HAP-1 (cell line): ENCODE results near the gene DMTF1.

ENCODE experiments used
- DNase-seq, 2 experiments: peaks; one replicate each; pipeline ENCODE4 v3.0.0-alpha.2; 2016 to 2020; ENCODE audit warnings: low spot score in 2 of 2
- H3K27me3 ChIP-seq: fragments of 250-450 bp; sonication (Bioruptor Pico); 2 replicates; pipeline ENCODE4 v1.5.1; 2020; ENCODE audit warnings: low read depth, mild to moderate bottlenecking, moderate library complexity
- H3K36me3 ChIP-seq: fragments of 250-450 bp; sonication (Bioruptor Pico); replicated peaks from 2 replicates; pipeline ENCODE4 v1.5.1; 2020; ENCODE audit warnings: mild to moderate bottlenecking
- H3K4me1 ChIP-seq: fragments of 250-450 bp; sonication (Bioruptor Pico); 2 replicates; pipeline ENCODE4 v1.5.1; 2020; ENCODE audit warnings: mild to moderate bottlenecking
- H3K4me3 ChIP-seq: fragments of 250-450 bp; sonication (Bioruptor Pico); 2 replicates; pipeline ENCODE4 v1.5.1; 2020; ENCODE audit warnings: mild to moderate bottlenecking, moderate library complexity
- H3K9me3 ChIP-seq: fragments of 250-450 bp; sonication (Bioruptor Pico); 2 replicates; pipeline ENCODE4 v1.5.1; 2020; ENCODE audit warnings: mild to moderate bottlenecking, moderate library complexity
- in situ Hi-C: fragments of 300-500 bp; cut with MboI; formaldehyde crosslinking; loops from 3 replicates; pipeline ENCODE4 v1.14.3; 2020; ENCODE audit warnings: low sequenced_read_pairs, inconsistent platforms, mixed read lengths

The DMTF1 gene

DNA sequence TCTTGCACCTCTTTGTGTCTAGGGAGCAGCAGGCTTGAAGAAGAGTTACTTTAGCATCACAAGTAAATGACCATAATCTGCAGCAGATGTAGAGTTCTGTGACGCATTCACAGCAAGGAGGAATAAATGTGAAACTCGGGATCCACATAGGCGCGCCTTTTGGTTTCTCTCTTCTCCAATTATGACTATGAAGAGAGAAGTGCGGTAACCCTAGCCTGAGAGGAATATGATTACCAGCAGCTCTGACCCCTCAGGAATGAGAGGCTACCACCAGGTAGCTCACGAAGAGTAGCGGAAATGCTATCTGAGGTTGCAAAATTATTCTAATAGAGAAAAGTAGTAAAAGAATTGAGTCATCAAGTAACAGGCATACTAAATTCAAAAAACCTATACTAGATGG is 25.2 kb upstream of the DMTF1 start:
- in situ Hi-C loops = loop anchor here (25.0 kb wide), 1 partner anchor 190 kb away; no protein-coding TSS in a partner anchor

DNA sequence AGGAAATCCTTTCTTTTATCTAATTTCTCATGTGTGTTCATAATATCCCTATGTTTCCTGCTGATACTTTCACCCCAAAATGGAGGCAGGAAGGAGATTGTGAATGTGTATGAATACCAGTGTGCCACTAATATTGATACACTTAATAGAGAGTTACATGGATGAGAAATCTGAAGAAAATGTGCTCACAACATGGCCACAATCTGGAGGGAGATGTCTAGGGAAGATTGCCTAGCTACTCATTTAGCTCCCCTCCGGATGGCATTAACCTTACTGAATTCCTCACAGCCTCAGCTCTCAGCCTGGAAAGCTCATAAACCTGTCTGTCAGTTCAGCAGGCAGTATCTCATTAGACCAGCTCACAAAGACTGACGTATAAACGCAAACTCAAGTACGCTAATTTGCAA is 23.4 kb upstream of the DMTF1 start:
- H3K36me3 ChIP-seq = no peaks in the 10 kb centered on the region
- peak; percentile 20 to 45 for DNase-seq
- no peaks in the 10 kb centered on the region for H3K9me3 ChIP-seq
- in situ Hi-C loops = loop anchor here (25.0 kb wide), 1 partner anchor 192 kb away; no protein-coding TSS in a partner anchor
- peaks cover 9% of the 10 kb centered on the region for H3K27me3 ChIP-seq
- H3K4me3 ChIP-seq = no peak overlapping the region
- H3K4me1 ChIP-seq = peaks cover 6% of the 10 kb centered on the region; the same call in 1 of the 2 replicates

More for the DNA sequence above, 25.2 kb upstream of the DMTF1 start:
- no peaks in the 10 kb centered on the region for H3K9me3 ChIP-seq
- H3K4me3 ChIP-seq = no peak overlapping the region
- H3K4me1 ChIP-seq = peaks cover 6% of the 10 kb centered on the region; the same call in 1 of the 2 replicates
- H3K27me3 ChIP-seq = peaks cover 5% of the 10 kb centered on the region; the same call in 1 of the 2 replicates
- no peaks in the 10 kb centered on the region for H3K36me3 ChIP-seq
- DNase-seq = no peak

DNA sequence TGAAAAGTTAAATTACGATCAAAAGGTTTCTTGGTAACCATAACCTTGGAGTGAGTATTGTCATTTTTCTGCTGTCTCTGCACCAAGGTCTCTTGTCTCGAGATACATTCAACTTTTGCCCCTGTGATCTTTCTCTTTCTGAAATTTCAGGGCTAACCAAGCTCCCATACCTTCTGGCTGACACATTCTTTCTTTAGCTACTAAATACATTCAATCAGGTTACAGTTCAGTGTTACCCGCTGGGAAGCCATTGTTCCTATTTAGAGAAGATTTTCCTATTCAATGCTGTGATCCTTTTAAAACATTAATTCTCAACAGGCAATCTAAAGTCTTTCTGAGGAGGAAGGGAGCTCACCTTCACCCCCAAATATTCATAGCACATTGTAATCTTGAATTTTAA is 22.9 kb upstream of the DMTF1 start:
- no peaks in the 10 kb centered on the region for H3K36me3 ChIP-seq
- H3K9me3 ChIP-seq = no peaks in the 10 kb centered on the region
- peaks cover 6% of the 10 kb centered on the region; the same call in 1 of the 2 replicates for H3K4me1 ChIP-seq
- H3K27me3 ChIP-seq = peaks cover 14% of the 10 kb centered on the region
- no peak overlapping the region for H3K4me3 ChIP-seq
- DNase-seq = no peak
- in situ Hi-C loops = loop anchor here (25.0 kb wide), 1 partner anchor 192 kb away; no protein-coding TSS in a partner anchor

DNA sequence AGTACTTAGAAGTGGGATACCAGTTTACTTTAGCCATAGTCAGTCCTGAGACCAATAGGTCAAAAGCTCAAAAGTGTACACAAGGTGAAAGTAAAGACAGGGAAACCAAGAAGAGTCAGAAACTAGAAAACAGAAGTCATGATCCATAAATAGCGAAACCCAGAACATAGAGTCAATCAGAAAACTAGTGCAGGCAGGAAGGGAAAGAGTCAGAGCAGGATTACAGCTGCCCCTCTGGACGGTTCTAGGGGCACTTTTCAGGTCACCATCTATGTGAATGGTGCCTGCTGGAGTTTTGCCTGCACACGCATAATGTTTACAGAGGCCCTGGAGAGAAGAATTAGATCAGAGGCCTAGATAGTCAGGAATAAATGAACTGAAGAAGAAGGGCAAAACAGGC is 22.4 kb upstream of the DMTF1 start:
- DNase-seq = no peak
- Histone ChIP-seq H3K4me3 (no peak overlapping the region), H3K4me1 (peaks cover 6% of the 10 kb centered on the region; the same call in 1 of the 2 replicates)

DNA sequence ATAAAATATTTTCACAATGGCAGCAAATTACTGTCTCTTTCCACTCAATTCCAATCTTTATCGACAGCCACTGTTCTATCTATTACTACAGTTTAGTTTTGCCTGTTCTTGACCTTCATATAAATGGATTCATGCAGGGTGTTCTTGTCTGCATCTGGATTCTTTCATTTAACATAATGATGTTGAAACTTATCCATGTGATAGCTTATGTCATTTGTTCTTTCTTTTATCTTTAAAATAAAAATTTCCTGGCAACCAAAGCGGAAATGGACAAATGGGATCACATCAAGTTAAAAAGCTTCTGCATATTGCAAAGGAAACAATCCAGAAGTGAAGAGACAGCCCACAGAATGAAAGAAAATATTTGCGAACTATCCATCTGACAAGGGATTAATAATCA is 20.5 kb upstream of the DMTF1 start:
- in situ Hi-C loops = loop anchor here (25.0 kb wide), 1 partner anchor 194 kb away; no protein-coding TSS in a partner anchor
- Histone ChIP-seq H3K27me3 (peaks cover 13% of the 10 kb centered on the region), H3K36me3 (no peaks in the 10 kb centered on the region), H3K9me3 (no peaks in the 10 kb centered on the region), H3K4me1 (peaks cover 6% of the 10 kb centered on the region; the same call in 1 of the 2 replicates), H3K4me3 (no peak overlapping the region)
- DNase-seq = no peak

More for the DNA sequence above, 22.4 kb upstream of the DMTF1 start:
- Histone ChIP-seq H3K9me3 (no peaks in the 10 kb centered on the region), H3K27me3 (peaks cover 15% of the 10 kb centered on the region), H3K36me3 (no peaks in the 10 kb centered on the region)
- in situ Hi-C loops = loop anchor here (25.0 kb wide), 1 partner anchor 193 kb away; no protein-coding TSS in a partner anchor

DNA sequence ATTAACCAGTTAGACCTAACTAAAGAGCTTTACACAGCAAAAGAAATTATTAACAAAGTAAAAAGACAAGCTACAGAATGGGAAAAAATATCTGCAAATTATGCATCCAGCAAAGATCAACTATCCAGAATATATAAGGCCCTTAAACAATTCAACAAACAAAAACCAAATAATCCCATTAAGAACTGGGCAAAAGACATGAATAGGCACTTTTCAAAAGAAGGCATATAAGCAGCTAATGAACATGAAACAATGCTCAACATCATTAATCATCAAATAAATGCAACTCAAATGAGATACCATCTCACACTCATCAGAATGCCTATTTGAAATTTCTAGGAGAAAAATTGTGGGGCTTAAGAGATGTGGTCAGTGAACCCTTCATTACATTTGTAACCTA is 15.0 kb upstream of the DMTF1 start:
- DNase-seq = no peak
- Histone ChIP-seq H3K27me3 (peaks cover 20% of the 10 kb centered on the region), H3K4me1 (no peaks in the 10 kb centered on the region), H3K9me3 (no peaks in the 10 kb centered on the region), H3K4me3 (no peak overlapping the region), H3K36me3 (no peaks in the 10 kb centered on the region)
- in situ Hi-C loops = loop anchor here (25.0 kb wide), 1 partner anchor 200 kb away; no protein-coding TSS in a partner anchor

DNA sequence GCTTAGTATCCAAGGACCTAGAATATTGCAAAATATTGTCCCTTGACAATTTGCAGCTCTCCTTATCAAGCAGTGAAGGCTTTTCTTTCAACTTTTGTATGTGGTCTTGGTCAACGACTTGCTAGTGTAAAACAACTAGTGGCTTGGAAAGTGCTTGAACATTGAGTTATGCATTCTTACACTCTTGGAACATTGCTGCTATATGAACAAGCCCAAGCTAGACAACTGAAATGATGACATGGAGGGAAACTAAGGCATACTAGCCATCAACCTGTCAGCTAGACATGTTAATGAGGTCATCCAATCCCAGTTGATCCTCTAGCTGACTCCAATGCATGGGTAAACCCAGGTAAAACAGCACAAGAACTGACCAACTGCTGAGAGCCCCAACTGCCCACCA is 12.7 kb upstream of the DMTF1 start:
- no peaks in the 10 kb centered on the region for H3K9me3 ChIP-seq
- DNase-seq = no peak
- no peaks in the 10 kb centered on the region for H3K4me1 ChIP-seq
- in situ Hi-C loops = loop anchor here (25.0 kb wide), 1 partner anchor 202 kb away; no protein-coding TSS in a partner anchor
- no peaks in the 10 kb centered on the region for H3K36me3 ChIP-seq
- peaks cover 10% of the 10 kb centered on the region for H3K27me3 ChIP-seq
- no peak overlapping the region for H3K4me3 ChIP-seq

DNA sequence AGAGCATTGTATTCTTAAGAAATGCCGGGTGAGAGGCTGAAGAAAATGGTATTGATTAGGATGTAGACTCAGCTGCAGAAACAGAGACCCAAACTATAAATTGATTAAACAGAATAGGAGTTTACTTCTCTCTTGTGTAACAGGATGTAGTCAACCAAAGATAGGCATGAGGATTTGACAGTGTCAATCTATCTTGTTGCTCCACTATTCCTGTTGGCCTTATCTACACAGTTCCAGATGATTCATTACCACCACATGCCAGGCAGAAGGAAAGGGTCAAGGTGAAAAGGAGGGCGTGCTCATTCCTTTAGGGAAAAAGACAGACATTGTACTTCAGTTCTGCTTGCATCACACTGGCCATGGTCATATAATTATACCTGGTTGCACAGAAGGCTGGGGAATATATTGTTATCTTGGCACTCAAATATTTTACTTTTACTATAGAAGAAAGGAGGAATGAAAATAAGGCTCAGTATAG is 11.9 kb upstream of the DMTF1 start:
- DNase-seq = no peak
- no peaks in the 10 kb centered on the region for H3K36me3 ChIP-seq
- H3K4me3 ChIP-seq = no peak overlapping the region
- H3K27me3 ChIP-seq = peaks cover 10% of the 10 kb centered on the region
- H3K4me1 ChIP-seq = no peaks in the 10 kb centered on the region
- in situ Hi-C loops = loop anchor here (25.0 kb wide), 1 partner anchor 203 kb away; no protein-coding TSS in a partner anchor
- H3K9me3 ChIP-seq = no peaks in the 10 kb centered on the region

DNA sequence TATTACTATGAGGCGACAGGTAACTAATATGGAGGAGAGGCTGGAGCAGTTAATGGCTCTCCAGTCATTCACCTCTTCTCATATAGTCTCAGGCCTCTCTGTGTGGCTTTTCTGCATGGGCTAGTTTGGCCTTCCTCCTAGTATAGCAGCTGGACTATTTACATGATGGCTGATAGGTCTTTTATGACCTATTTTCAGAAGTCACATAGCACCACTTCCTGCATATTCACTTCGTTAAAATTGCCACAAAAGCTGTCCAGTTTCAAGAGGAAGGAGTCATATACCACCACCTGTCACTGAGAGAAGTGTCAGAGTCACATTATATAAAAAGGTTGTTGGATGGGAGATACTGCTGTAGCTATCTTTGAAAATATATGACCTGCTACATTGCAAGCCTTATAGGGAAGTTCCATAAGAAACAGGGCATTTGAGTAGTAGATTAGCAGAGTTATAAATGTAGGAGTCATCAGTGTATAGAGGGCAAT is 8.0 kb upstream of the DMTF1 start:
- no peaks in the 10 kb centered on the region for H3K9me3 ChIP-seq
- H3K36me3 ChIP-seq = no peaks in the 10 kb centered on the region
- DNase-seq = no peak
- in situ Hi-C loops = loop anchor here (25.0 kb wide), 1 partner anchor 207 kb away; no protein-coding TSS in a partner anchor
- H3K27me3 ChIP-seq = peaks cover under 1% of the 10 kb centered on the region; the same call in 1 of the 2 replicates
- H3K4me1 ChIP-seq = no peaks in the 10 kb centered on the region
- H3K4me3 ChIP-seq = no peak overlapping the region

DNA sequence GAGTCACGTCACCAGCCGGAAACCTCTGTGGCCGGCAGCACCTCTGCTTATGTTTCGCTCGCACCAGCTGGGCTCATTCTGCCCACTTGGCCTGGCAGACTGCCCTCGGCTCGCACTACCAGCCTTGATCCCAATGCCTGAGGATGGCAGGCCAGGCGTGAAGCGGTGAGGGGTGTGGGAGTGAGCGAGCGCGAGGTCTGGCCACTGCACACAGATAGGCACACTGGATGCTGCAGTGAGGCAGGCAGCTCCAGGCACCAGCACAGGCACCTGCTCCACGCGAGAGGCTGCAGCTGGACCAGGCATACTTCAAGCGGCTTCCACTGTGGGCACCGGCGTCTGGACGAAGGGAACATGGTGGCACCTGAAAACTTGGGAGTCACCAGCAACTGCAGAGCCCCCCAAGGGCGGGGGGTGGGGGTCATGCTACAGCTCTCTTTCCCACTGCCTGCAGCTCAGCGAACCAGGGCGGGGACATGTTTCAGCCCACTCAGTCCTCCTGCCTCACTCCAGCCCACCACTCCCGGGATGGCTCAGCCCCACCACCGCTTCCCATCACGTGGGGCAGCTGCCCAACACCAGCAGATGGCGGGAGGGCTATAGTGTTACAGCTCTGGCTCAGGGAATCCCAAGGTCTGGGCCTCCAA is 5.4 kb upstream of the DMTF1 start:
- no peak overlapping the region for H3K4me3 ChIP-seq
- H3K36me3 ChIP-seq = no peaks in the 10 kb centered on the region
- in situ Hi-C loops = loop anchor here (25.0 kb wide), 1 partner anchor 210 kb away; no protein-coding TSS in a partner anchor
- DNase-seq = no peak
- no peaks in the 10 kb centered on the region for H3K9me3 ChIP-seq
- no peaks in the 10 kb centered on the region for H3K4me1 ChIP-seq
- H3K27me3 ChIP-seq = no peaks in the 10 kb centered on the region; the same call in 1 of the 2 replicates

DNA sequence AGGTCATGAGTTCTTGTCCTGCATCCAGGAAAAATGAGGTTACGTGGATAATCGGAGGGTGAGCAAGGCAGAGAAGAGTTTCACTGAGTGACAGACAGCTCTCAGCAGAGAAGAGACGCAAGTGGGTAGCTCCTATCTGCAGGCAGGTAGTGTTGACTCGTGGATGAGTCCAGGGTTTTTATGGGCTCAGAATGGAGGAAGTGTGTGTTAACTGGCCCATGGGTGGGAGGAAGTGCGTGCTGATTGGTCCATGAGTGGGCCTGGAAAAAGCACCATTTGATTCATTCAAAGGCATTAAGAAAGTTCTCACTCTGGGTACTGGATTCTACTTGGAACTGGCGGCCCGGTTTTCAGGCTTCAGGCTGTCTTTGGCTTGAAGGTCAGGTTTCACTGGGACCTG is 4.8 kb upstream of the DMTF1 start:
- in situ Hi-C loops = loop anchor here (25.0 kb wide), 1 partner anchor 210 kb away; no protein-coding TSS in a partner anchor
- Histone ChIP-seq H3K4me1 (no peaks in the 10 kb centered on the region), H3K27me3 (no peaks in the 10 kb centered on the region; the same call in 1 of the 2 replicates), H3K9me3 (no peaks in the 10 kb centered on the region), H3K36me3 (0 out of 2 replicates have a peak, but pooled peaks cover under 1% of the 10 kb centered on the region), H3K4me3 (no peak overlapping the region)
- DNase-seq = no peak

DNA sequence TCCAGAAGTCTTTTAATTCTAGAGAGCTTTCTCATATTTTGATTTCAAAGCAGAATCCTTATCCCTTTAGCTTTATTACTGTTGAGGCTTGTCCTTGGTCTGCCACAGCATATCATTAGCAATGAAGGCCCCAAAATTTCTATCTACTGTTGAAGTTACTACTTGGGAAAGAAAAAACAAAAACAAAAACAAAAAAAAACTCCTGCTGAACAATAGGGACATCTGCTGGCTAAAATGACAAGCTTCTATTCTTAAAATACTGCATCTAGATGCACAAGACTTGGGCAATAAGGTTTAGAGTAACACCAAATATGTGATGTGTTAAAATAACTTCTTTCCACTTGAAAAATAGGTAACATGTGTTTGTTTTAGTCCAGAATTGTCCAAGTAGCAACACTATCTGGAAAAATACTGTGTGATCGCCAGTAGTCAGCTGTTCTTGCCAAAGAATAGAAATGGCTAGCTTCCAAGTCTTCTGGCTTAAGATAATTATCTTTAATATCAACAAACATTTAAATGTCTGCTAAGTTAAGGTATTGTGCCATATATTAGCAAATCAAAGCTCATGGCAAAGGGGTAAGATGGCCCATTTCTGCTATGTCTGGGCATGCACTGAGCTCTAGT is 3.8 kb upstream of the DMTF1 start:
- Histone ChIP-seq H3K36me3 (0 out of 2 replicates have a peak, but pooled peaks cover 2% of the 10 kb centered on the region), H3K4me3 (no peak overlapping the region), H3K27me3 (no peaks in the 10 kb centered on the region; the same call in 1 of the 2 replicates), H3K4me1 (no peaks in the 10 kb centered on the region), H3K9me3 (no peaks in the 10 kb centered on the region)
- in situ Hi-C loops = loop anchor here (25.0 kb wide), 1 partner anchor 211 kb away; no protein-coding TSS in a partner anchor
- no peak for DNase-seq

DNA sequence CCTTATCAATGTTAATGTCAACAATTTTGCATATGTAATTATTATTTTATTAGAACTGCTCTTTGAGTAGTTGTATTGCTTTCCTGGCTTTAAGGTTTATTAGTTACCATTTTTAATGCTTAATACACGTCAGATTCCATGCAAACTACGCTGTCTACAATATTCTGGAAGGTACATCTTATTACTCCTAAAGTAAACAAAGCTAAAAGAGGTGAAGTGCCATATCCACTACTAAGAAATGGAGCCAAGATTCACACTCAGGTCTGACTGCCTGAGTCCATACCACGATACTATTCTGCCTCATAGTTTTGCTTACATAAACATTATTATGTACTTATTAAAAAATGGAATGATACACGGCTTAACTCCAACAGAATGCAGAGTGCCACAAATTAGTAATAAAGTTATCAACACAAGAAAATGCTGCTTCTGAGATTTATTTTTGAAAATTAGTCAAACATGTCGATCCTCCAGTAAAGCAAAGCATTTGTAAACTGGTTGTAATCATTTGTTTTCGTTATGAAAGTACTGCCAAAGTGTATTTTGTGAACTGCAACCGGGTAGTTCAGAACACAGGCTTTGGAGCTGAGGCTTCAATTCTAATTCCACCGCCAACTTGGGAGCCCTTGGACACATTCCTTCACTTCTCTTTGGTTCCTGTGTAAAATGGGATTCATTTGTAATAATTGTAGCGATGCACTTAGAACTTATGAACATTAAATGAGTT is 1.1 kb upstream of the DMTF1 start:
- in situ Hi-C loops = no loop called here
- DNase-seq = no peak
- H3K9me3 ChIP-seq = no peaks in the 10 kb centered on the region
- H3K36me3 ChIP-seq = 0 out of 2 replicates have a peak, but pooled peaks cover 2% of the 10 kb centered on the region
- H3K4me1 ChIP-seq = peaks cover 10% of the 10 kb centered on the region; the same call in 1 of the 2 replicates
- H3K4me3 ChIP-seq = peak overlapping the region; percentile 77
- H3K27me3 ChIP-seq = no peaks in the 10 kb centered on the region
